Fibroblast of pulmonary artery (primary cell): Measurements from ENCODE around the gene TMEM129.
A peak's percentile ranks its signal among the peaks of the same experiment; 100 is the strongest.

Experiments
- DNase-seq: peaks from one replicate; pipeline ENCODE4 v3.0.0-alpha.2; 2010; ENCODE audit warnings: low read depth
- H3K4me3 ChIP-seq: replicated peaks from 2 replicates; pipeline ENCODE4 v1.5.1; 2011; ENCODE audit warnings: low read depth, mild to moderate bottlenecking, control low read depth, low read length, moderate library complexity
- CTCF ChIP-seq: IDR thresholded peaks from 2 replicates; pipeline ENCODE4 v1.5.1; 2011; ENCODE audit warnings: mild to moderate bottlenecking, control low read depth, low read length, inconsistent platforms; ENCODE audit errors: missing control alignments

Gene TMEM129

GRCh38 chr4:1728061-1728980 lies 7.2 kb upstream of the TMEM129 start:
- TF ChIP-seq CTCF = no peak
- H3K4me3 ChIP-seq = no peak overlapping the region
- DNase-seq = no peak

DNA sequence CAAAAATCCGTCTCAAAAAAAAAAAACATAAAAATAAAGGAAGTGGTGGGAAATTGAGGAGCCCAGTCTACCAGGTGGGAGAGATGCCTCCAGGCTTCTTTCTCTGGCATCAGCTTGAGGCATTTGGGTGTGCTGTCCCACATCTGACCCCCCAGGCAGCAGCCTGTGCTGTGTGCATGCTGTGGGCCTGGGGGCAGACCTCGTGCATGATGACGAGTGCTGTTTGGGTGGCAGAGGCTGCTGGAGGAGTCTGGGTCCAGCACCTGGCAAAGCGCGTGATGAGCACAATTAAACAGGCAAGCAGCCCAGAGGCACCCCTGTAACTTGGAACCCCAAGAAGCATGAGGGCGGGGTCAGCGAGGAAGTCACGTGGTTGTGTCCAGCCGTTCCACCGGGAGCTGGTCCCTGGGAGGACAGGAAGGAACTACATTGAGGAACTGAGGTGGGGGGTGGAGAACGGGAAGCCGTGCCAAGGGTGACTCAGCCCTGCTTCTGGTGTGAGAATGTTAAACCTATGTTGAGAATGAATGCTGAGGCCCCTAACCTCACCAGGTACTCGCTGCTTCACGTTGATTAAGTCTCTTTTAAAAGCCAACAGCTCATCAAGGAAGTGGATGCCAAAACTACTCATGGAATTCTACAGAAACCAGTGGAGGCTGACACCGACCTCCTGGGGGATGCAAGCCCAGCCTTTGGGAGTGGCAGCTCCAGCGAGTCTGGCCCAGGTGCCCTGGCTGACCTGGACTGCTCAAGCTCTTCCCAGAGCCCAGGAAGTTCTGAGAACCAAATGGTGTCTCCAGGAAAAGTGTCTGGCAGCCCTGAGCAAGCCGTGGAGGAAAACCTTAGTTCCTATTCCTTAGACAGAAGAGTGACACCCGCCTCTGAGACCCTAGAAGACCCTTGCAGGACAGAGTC lies 6.3 kb upstream of the TMEM129 start:
- DNase-seq = peak; percentile 81
- no peak for TF ChIP-seq CTCF
- H3K4me3 ChIP-seq = no peak overlapping the region

- no peak overlapping the region for H3K4me3 ChIP-seq
- TF ChIP-seq CTCF = peak; percentile 97
- peak; percentile 88 for DNase-seq
These were observed 5.2 kb upstream of the TMEM129 start for GRCh38 chr4:1726146-1726934.

DNA sequence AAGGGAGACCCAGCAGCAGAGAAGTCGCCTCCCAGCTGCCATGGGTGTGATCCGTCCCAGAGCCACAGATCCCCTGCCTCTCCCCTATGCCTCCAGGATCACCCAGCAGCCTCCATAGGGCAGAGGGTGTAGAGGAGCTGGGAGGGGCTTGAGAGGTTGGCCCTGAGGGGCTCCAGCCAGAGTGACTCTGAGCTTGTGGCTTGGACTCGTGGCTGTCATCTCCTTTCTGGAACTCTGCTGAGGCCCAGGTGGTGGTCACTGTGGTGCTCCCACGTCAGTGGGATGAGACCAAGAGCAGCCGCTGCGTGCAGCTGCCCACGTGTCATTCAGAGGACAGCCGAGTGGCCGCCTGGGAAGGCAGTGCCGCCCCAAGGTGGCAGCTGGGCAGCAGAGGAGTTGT lies 4.4 kb upstream of the TMEM129 start:
- no peak for DNase-seq
- no peak overlapping the region for H3K4me3 ChIP-seq
- no peak for TF ChIP-seq CTCF

DNA sequence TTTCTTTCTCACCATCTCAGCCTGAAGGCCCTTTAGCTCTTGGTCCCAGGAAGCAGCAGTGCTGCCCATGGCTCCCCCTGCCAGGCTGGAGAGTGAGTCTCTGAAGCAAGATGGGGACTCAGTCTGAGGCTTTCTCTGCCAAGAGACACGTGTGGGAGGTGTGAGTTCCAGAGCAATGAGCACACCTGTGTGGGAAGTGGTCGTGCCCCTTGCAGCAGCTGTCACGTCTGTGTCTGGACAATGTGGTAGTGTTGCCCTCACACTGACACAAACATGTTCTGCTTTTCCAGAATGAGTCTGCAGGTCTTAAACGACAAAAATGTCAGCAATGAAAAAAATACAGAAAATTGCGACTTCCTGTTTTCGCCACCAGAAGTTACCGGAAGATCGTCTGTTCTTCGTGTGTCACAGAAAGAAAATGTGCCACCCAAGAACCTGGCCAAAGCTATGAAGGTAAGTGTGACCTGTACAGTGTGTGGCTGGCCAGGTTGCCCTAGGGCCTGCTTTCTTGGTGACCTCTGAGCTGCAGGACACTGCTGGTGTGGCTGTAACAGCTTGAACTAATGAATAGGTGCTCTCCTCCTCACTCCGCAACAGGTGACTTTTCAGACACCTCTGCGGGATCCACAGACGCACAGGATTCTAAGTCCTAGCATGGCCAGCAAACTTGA lies 2.1 kb upstream of the TMEM129 start:
- H3K4me3 ChIP-seq = no peak overlapping the region
- DNase-seq = no peak
- no peak for TF ChIP-seq CTCF

GRCh38 chr4:1722551-1723118 lies 1.5 kb upstream of the TMEM129 start:
- peak overlapping the region; percentile 67 for H3K4me3 ChIP-seq
- TF ChIP-seq CTCF = no peak
- no peak for DNase-seq
